Muscle of leg (tissue), 11 donors: Measurements from ENCODE around the gene BCAR3. TPM values are rescaled to one million over a fixed set of nuclear protein-coding genes. Genes with fewer than 3 reads are reported as not detected.

Experiments
- DNase-seq: peaks from one replicate; pipeline ENCODE4 v3.0.0; 2013
- H3K27ac ChIP-seq: one replicate; pipeline ENCODE4 v1.5.1; 2013; ENCODE audit warnings: mild to moderate bottlenecking, low read length, control low read depth
- H3K27me3 ChIP-seq: one replicate; pipeline ENCODE4 v1.6.1; 2013; ENCODE audit warnings: low read length; ENCODE audit not compliant: control insufficient read depth, insufficient read depth
- H3K36me3 ChIP-seq: one replicate; pipeline ENCODE4 v1.6.1; 2013; ENCODE audit warnings: low read length; ENCODE audit not compliant: control insufficient read depth, insufficient read depth
- H3K4me1 ChIP-seq: one replicate; pipeline ENCODE4 v1.6.1; 2013; ENCODE audit warnings: low read length; ENCODE audit not compliant: control insufficient read depth, insufficient read depth
- H3K4me3 ChIP-seq: one replicate; pipeline ENCODE4 v1.5.1; 2013; ENCODE audit warnings: low read length, control low read depth
- H3K9me3 ChIP-seq: replicated peaks from 2 replicates; pipeline ENCODE4 v1.6.1; 2013; ENCODE audit warnings: low read depth, low read length; ENCODE audit not compliant: control insufficient read depth
- WGBS: methylation state at CpG from one replicate; pipeline ENCODE4 v1.1.5; 2013; ENCODE audit warnings: missing lambda C conversion rate; ENCODE audit not compliant: insufficient coverage; 5-methylcytosine and 5-hydroxymethylcytosine counted together
- polyA plus RNA-seq, 8 donors: library from polyadenylated mRNA; unstranded; fragments of 120-200 nt; gene quantifications; one replicate each; pipeline versions ENCODE4 v1.2.1 to v1.2.3, GENCODE V29; 2013; ENCODE audit warnings: inconsistent platforms in 1 of 8, low replicate concordance in 1 of 8; ENCODE audit not compliant: insufficient read length in 8 of 8, insufficient read depth in 1 of 8
- total RNA-seq: library from RNA; stranded (reverse); fragments of 120-200 nt; gene quantifications from one replicate; pipeline ENCODE4 v1.2.4, GENCODE V29; 2013

The BCAR3 gene
- total and polyA plus RNA-seq, 9 donors, result 15.3 to 19.0 (median 16.4) TPM

DNA sequence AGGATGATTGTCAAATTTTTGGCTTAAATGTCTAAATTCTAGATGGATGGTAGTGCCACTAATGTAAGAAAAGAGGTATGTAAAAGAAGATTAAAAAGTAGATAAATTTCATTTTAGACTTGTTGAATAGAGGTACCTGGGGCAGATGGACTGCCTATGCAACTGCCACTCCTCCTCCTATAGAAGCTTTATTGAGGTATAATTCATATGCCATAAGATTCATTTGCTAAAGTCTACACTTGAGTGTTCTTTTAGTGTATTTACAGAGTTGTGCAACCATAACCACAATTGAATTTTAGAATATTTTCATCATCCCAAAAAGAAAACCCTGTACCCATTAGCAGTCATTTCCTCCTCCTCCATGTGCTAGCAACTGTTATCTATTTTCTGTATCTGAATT, 163.1 kb downstream of the BCAR3 start:
- H3K4me3 ChIP-seq, result no peak overlapping the region
- H3K9me3 ChIP-seq, result peaks cover 3% of the 10 kb centered on the region
- DNase-seq, result no peak
- H3K27ac ChIP-seq, result no peak overlapping the region
- peaks cover 2% of the 10 kb centered on the region for H3K36me3 ChIP-seq
- no peaks in the 10 kb centered on the region for H3K4me1 ChIP-seq
- no peaks in the 10 kb centered on the region for H3K27me3 ChIP-seq

DNA sequence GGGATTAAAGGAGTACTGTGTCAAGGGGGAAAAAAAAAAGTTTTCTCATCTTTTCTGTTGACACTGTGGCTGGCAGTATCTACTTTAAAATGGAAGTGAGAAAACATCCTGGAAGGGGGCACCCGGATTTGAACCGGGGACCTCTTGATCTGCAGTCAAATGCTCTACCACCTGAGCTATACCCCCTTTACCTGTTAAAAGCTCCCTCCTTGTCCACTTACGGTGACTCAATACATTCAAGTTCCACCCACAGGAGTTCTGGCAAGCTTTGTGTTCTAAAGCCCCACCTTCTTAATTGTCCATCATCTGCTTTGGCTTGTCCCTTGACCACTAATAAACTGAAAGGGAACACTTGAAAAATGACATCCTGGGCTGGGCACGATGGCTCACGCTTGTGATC, 165.5 kb downstream of the BCAR3 start:
- Histone ChIP-seq H3K36me3 (peaks cover 2% of the 10 kb centered on the region), H3K4me3 (no peak overlapping the region), H3K27me3 (no peaks in the 10 kb centered on the region), H3K27ac (no peak overlapping the region), H3K4me1 (no peaks in the 10 kb centered on the region), H3K9me3 (peaks cover 2% of the 10 kb centered on the region)
- no peak for DNase-seq
- 100% methylated on average over 5 of the region's 5 CpGs for WGBS

Other genes with a start within 250 kb of the BCAR3 start
- 32.7 TPM for gene FNBP1L, start 233.7 kb downstream of the BCAR3 start, total RNA-seq
- gene FNBP1L, start 233.7 kb downstream of the BCAR3 start, polyA plus RNA-seq, result 10 to 100 TPM; 44.3 to 64.1 (median 49.2) TPM
- gene DNTTIP2, start 197.4 kb upstream of the BCAR3 start, total RNA-seq, result 35.6 TPM
- 10 to 100 TPM; 38.9 to 49.8 (median 44.1) TPM for gene DNTTIP2, start 197.4 kb upstream of the BCAR3 start, polyA plus RNA-seq
- 4.5 TPM for gene GCLM, start 227.6 kb upstream of the BCAR3 start, total RNA-seq
- gene GCLM, start 227.6 kb upstream of the BCAR3 start, polyA plus RNA-seq, result 1 to 10 TPM; 5.6 to 9.9 (median 7.8) TPM